Measurements from ENCODE around the gene LSM12. TPM values are rescaled to one million over a fixed set of nuclear protein-coding genes. Genes with fewer than 3 reads are reported as not detected.

LSM12 gene
- polyA plus RNA-seq, 1 of the 3 experiments (the other 2 are of a cell fraction) = 26.6 TPM

DNA sequence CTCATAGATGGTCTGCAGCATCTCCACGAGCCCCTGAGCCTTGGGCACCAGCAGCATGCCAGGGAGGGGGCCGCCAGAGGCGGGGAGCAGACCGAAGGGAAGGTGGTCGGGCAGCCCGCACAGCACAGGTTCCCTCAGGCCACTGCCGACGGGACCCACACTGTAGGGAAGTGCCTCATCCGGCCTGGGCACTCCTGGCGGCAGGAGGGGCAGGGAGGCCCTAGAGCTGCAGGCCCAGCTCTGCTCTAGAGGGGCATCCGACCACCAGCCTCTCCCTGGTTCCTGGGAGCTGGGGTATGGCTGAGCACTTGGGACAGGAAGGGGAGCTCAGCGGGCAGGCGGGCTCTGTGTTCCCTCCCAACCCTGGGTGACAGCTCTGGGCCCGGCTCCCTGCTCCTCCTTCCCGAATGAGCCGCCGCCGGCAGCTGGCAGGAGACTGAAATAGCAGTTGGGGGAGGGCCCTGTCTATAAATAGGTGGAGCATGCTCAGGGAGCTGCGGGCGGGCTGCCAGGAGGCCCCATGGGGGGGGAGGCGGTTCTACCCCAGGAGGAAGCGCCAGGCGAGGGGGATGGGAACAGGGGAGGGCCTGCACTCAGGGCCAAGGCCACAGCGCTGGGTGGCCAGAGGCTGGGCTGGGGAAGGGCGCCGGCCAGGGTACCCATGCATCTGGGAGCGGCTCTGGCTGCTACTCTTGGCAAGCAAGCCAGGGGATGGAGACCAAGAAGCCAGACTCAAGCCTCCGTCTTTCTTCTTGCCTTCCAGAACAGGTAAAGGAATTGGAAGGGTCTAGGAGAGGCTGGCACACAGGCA lies 44.6 kb upstream of the LSM12 start (continued):
- TF ChIP-seq CHD2 (IDR thresholded peaks at IDR 0.05; ENCODE audit: low read length, partially characterized antibody) (peak; percentile 97), MEF2A (IDR thresholded peaks at IDR 0.05; ENCODE audit: borderline replicate concordance, low read depth) (peak; percentile 100), TAF1 (IDR thresholded peaks at IDR 0.05; ENCODE audit: borderline replicate concordance, low read depth, low read length) (peak; percentile 56; the same call in 1 of the 2 replicates), RFX5 (IDR thresholded peaks at IDR 0.05; ENCODE audit: low read length) (no peak), EP300 (IDR thresholded peaks at IDR 0.05; ENCODE audit: borderline replicate concordance in 1 of 2, low read depth in 1 of 2, low read length in 1 of 2) (peak in 1 of 2 experiments; percentile 71; a peak in 2 of 4 replicates), POLR2AphosphoS5 (IDR thresholded peaks at IDR 0.05; ENCODE audit: low read depth, low read length) (peak; percentile 86), MAX (IDR thresholded peaks at IDR 0.05; ENCODE audit: low read depth) (peak; percentile 67), JUND (IDR thresholded peaks at IDR 0.05) (no peak; the same call in 1 of the 2 replicates), TCF12 (IDR thresholded peaks at IDR 0.05) (peak; percentile 86), ELF1 (IDR thresholded peaks at IDR 0.05) (peak; percentile 62), SMC3 (IDR thresholded peaks at IDR 0.05; ENCODE audit: low read depth, low read length) (no peak; the same call in 1 of the 2 replicates), FOSL2 (IDR thresholded peaks at IDR 0.05; ENCODE audit: borderline replicate concordance, low read depth) (peak; percentile 31; the same call in 1 of the 2 replicates)
- TF ChIP-seq, protein P1, sequence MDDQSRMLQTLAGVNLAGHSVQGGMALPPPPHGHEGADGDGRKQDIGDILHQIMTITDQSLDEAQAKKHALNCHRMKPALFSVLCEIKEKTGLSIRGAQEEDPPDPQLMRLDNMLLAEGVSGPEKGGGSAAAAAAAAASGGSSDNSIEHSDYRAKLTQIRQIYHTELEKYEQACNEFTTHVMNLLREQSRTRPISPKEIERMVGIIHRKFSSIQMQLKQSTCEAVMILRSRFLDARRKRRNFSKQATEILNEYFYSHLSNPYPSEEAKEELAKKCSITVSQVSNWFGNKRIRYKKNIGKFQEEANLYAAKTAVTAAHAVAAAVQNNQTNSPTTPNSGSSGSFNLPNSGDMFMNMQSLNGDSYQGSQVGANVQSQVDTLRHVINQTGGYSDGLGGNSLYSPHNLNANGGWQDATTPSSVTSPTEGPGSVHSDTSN (IDR thresholded peaks at IDR 0.05) = peak; percentile 57

DNA sequence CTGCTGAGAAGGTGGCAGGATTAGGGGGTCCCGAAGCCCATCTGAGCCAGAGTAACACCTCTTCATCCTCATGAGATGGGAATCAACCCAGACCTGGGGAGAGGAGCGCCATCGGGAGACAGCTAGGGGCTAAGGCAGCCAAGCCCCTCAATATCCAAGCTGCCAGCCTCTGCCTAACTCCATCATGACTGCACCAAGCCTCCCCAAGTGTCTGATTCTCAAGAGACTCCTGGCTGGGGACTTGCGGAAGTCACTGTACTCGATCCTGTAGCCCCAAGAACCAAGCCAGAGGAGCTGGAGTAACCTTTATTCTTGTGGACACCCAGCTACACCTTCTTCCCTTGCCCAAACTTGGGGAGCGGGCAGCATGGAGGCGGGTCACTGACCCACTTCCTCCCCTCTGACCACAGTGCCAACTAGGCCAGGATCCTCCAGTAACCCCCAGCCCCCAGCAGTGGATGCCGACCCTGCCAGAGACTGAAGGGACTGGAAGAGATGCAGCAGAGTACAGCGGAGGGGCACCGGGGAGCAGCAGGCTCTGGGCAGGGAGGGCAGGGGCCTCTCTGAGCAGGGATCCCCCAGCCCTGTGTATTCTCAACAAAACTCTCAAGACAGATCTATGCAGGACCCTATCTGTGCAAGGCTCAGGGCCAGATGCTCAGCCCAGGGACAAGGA lies 43.7 kb upstream of the LSM12 start:
- peak overlapping the region; percentile 39 to 59; a peak in 3 of 4 replicates for H3K4me3 ChIP-seq (ENCODE audit: low read depth in 2 of 2, low read length in 1 of 2)
- H3K9me3 ChIP-seq = no peaks in the 10 kb centered on the region
- peaks cover 3% of the 10 kb centered on the region for H4K20me1 ChIP-seq (ENCODE audit: insufficient read depth)
- peak overlapping the region; percentile 86 to 97 for H3K27ac ChIP-seq (ENCODE audit: low read depth in 2 of 2, low read length in 1 of 2)
- ChIA-PET POLR2A (no interaction called here), CTCF (interaction anchor here (1.1 to 1.7 kb wide), 6 partner anchors 9 to 59 kb away, joined by 3 to 8 read pairs (median 4); no protein-coding TSS in a partner anchor)
- no peak for TF ChIP-seq CHD2 (IDR thresholded peaks at IDR 0.05; ENCODE audit: low read length, partially characterized antibody)
- TF ChIP-seq NFIC (IDR thresholded peaks at IDR 0.05; ENCODE audit: borderline replicate concordance) = 0 out of 2 replicates have a peak, but pooled peaks have one; percentile 1
- H3F3A ChIP-seq (replicated peaks; ENCODE audit: insufficient read depth) = peaks cover 21% of the 10 kb centered on the region
- DNase-seq = no peak
- H3K79me2 ChIP-seq (ENCODE audit: insufficient read depth) = peaks cover 49% of the 10 kb centered on the region
- peaks cover 40 to 60% of the 10 kb centered on the region in 2 experiments for H3K4me1 ChIP-seq (ENCODE audit: control insufficient read depth in 1 of 2, insufficient read depth in 2 of 2, low read depth in 1 of 2, low read length in 1 of 2)
- peak overlapping the region; percentile 54 for H3K9ac ChIP-seq
- no peaks in the 10 kb centered on the region for H3K27me3 ChIP-seq (ENCODE audit: insufficient read depth)
- H3K9me2 ChIP-seq = no peaks in the 10 kb centered on the region
- peaks cover 3% of the 10 kb centered on the region in 2 experiments for H3K36me3 ChIP-seq (replicated peaks in 1 of 2; ENCODE audit: control insufficient read depth in 1 of 2, insufficient read depth in 2 of 2, low read length in 1 of 2)
- H3K4me2 ChIP-seq = peak overlapping the region; percentile 83
- H2AFZ ChIP-seq (ENCODE audit: low read depth) = no peak overlapping the region
- 91% methylated on average over 6 of the region's 10 CpGs for WGBS (ENCODE audit: low lambda C conversion rate)
